Umbilical cord (tissue), 2 donors: Measurements from ENCODE around the gene KCNQ1OT1. TPM values are rescaled to one million over a fixed set of nuclear protein-coding genes. Genes with fewer than 3 reads are reported as not detected.

ENCODE experiments used
- DNase-seq: peaks from one replicate; pipeline ENCODE4 v3.0.0-alpha.2; 2015; ENCODE audit warnings: low spot score
- total RNA-seq: library from RNA; depleted of rRNA; stranded (reverse); fragments of >200 nt; gene quantifications from one replicate; pipeline ENCODE4 v1.2.3, GENCODE V29; 2014; ENCODE audit warnings: low replicate concordance; ENCODE audit not compliant: insufficient read depth

KCNQ1OT1 gene
- total RNA-seq, 1 donor from 2014 or later = 21.9 TPM

DNA sequence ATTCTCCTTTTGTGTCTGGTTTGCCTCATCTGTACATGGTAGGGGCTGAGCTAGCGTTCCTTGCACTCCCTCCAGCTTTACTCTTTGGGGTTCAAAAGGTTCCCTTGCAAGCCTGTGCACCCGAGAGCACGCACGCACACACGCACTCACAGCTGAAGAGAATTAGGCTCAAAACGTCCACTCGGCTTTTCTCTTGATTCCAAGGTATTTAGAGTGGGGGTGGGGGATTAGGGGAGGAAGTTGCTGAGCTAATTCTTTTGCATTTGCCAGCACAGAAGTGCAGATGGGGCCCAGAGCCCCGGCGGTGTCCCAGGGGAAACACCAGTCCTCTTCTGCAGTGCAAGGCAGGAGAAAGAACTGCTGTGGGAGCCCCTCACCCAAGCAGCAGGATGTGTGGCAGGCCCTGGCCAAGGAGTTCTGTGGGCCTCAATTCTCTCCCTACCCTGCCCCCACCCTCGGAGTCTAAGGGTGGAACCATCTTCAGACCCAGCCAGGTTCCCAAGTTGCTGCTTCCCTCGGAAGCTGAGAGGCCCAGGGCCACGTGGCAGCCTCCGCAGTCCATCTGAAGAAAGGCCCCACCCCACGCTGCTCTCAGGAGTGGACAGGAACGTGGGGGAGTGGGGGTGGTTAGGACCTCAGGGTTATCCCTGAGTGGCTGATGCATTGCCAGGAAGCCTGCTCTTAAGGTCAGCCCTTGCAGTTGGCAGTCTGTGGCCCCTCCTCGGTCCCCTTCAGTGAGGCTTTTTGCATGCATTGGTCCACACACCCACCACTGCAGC lies 3.8 kb upstream of the KCNQ1OT1 start:
- peak; percentile 99 for DNase-seq

DNA sequence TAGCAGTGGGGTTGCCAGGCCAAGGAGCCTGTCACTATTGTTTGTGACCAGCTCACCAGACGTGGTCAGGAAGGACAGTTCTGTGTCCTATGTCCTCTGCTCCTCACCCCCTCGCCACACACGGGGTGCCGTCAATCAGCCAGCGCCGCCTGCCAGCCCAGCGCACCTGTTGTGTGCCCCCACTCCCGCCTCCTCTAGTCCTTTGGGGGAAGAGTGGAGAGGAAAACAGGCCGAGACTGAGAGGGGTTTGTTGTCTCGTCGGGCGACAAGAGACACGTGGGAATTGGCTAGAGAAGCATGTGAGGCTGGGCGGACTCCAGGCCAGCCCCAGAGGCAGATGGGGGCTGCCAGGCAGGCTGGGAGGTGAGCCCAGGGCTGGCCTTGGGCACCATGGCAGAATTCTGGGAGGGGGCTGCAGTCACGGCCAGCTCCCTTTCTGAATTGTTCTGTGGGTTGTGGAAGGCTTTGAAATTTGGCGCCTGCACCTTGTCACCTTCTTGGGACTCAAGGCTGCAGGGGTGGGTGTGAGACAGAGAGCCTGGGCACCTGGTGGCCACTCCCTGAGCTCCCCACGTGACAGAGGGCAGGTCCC lies 3.1 kb upstream of the KCNQ1OT1 start:
- no peak for DNase-seq

DNA sequence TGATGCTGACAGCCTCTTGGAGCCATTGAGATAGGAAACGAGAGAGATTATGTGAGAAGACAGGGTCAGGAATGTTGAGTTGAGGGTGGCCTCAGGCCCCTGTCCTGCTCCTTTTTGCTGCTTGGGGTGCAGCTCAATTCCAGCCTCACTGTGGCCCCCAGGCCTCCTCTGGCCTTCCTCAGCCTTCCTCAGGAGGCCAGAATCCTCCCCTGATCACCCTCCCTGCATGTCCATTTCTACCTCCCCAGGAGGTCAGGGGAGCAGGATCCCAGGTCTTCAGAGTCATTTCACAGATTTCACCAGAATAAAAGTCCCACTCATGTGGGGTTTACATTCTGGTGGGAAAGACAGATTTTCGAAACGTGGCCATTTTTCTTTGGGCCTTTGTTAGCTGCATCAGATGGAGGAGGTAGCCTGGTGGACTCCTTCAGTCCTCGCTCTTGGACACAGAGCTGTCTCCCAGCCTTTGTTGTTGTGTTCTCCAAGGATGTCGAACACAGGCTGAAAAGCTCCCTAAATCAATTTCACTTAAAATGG lies 2.2 kb upstream of the KCNQ1OT1 start:
- no peak for DNase-seq

DNA sequence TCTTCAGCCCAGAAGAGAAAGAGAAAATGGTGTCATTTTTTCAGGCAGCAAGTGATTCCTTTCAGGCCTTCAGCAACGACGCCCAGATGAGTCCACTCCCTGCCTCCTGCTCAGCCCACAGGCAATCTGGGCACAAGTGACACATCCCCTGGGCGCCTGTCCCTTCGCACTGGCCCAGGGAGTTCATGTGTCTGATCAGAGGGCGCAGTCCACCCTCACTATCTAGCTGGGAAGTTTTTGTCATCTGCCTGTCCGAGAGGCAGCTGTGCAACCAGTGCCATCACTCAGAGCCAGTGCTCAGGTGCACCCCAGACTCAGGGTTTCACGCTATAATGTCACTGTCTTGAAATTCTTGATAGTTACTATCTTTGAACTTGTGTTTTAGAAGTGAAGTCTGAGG lies 1.4 kb upstream of the KCNQ1OT1 start:
- DNase-seq = no peak

- no peak for DNase-seq
Measured at GRCh38 chr11:2700415-2701211, 819 bp upstream of the KCNQ1OT1 start.

DNA sequence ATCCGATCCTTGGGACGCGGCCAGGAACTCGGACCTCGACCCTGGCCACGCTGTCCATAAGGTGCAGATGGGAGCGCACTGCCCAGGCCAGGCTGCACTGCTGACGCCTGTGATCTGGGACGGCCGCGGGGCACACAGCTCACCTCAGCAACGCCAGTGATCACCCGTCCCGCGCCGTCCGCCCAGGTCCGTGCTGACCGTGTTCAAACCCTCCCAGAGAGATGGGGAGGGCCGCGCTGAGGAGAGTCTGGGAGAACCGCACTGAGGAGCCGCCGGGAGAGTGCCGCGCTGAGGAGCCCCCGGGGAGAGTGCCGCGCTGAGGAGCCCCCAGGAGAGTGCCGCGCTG lies 636 bp downstream of the KCNQ1OT1 start:
- DNase-seq = no peak

DNA sequence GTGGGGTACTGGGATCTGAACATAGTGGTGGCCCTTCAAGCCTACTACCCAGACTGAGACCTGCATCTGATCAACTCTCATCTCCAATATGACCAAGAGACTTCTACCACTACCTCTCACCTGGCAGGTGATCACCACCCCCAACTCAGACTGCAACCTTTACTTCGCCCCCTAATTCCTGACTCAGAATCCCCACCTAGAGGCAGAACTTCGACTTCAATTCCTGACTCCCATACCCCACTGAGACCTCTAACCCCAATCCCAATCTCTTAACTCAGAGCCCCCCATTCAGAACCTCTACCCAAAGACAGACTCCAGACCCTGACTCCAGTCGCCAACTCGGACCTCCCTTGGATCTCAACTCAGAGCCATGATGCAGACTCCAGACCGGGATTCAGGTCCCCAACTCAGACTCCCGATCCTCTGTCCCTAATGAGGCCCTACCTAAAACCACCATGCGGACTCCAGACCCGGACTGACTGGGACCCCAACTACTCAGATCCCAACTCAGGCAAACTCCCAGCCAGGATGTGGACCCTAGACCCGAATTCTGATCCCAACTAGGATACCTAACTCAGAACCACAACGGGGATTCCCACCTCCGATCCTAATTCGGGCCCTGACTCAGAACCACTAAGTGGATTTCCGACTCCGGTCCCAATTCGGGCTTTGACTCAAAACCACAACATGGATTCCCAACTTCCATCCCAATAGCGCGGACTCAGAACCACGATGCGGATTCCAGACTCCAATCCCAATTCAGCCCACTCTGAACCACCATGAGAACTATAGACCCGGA lies 1.2 kb downstream of the KCNQ1OT1 start:
- DNase-seq = no peak

- DNase-seq = peak; percentile 78
Measured at GRCh38 chr11:2697866-2698265, 1.9 kb downstream of the KCNQ1OT1 start.

DNA sequence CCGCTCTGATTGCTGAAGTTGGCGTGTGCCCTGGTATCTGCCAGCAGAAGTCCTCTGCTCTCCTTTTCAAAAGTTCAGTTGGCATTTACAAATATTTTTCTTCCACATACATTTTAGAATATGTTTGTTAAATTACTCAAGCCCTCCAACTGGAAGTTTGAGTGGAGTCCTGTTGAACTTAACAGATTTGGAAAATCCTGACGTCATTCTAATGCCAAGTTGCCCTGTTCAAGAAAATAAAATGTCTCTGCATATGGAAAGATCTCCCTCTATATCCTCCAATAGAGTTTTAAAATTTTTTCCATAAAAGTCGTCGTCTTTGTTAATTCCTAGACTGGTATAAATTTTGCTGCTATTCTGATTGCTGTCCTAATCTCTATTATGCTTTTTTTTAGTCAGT lies 3.3 kb downstream of the KCNQ1OT1 start:
- no peak for DNase-seq

DNA sequence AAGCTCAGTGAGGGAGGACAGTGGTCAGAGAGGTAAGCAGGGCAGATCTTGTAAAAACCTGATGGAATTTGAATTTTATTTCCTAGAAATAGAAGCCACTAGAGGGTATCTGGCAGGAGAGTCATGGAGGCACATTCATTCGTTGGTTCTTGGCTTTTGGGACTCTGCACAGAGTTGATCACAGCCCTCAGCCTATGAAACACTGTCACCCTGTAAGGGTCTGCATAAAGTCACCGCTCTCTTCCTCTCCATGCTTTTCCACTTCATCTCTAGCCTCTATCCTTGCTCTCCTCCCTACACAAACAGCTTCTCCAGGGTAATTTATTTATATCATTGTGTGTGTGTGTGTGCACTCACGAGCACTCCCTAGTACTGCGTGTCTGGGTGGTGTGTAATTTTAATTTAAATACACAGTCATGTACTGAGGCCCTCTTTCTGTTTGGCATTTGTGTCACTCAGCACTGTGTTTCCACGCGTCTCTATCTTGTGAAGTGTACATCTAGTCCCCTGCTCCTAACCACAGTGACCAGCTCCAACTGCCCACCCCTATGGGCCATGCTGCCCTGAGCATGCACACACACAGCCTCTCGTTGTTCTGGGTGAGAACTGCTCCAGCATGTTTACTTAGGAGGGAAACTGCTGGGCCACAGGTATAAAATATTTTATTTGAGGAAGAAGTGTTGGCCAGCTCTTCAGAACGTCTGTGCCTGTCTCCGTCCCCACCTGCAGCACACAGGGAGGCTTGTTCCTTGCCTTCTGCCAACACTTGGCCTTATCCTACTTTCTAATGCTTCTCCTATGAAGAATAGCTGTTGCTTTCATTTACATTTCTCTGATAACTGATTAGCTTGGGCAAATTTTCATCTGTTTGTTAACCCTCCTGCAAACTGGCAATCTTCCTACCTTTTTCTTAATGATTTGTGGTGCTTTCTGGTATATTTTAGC lies 4.5 kb downstream of the KCNQ1OT1 start:
- no peak for DNase-seq

GRCh38 chr11:2694495-2694894 lies 5.3 kb downstream of the KCNQ1OT1 start:
- DNase-seq = no peak

- DNase-seq = no peak
Measured at GRCh38 chr11:2693271-2694261, 6.2 kb downstream of the KCNQ1OT1 start.

GRCh38 chr11:2691991-2692875 lies 7.6 kb downstream of the KCNQ1OT1 start:
- DNase-seq = no peak

GRCh38 chr11:2691355-2691761 lies 8.4 kb downstream of the KCNQ1OT1 start:
- DNase-seq = no peak

- no peak for DNase-seq
Measured at GRCh38 chr11:2690596-2691354, 9.0 kb downstream of the KCNQ1OT1 start.

GRCh38 chr11:2689651-2690575 lies 9.9 kb downstream of the KCNQ1OT1 start:
- DNase-seq = no peak
